WTC11 (cell line): Measurements from ENCODE around the gene STK24.

Experiments
- ATF3 ChIP-seq: sonication (generic); formaldehyde crosslinking; conservative IDR thresholded peaks from 2 replicates; pipeline ENCODE4 v1.8.1; 2022; ENCODE audit warnings: mild to moderate bottlenecking, missing genetic modification reagents
- GRHL2 ChIP-seq: fragments of 250-450 bp; sonication (Bioruptor Pico); IDR thresholded peaks from 2 replicates; pipeline ENCODE4 v1.8.0; 2022; ENCODE audit warnings: mild to moderate bottlenecking, moderate library complexity; ENCODE audit not compliant: insufficient replicate concordance, severe bottlenecking
- SMAD3 ChIP-seq: sonication (generic); formaldehyde crosslinking; IDR thresholded peaks from 2 replicates; pipeline ENCODE4 v1.8.0; 2022; ENCODE audit warnings: missing genetic modification reagents, mild to moderate bottlenecking, borderline replicate concordance
- SMAD4 ChIP-seq: sonication (generic); formaldehyde crosslinking; IDR thresholded peaks from 2 replicates; pipeline ENCODE4 v1.8.0; 2022; ENCODE audit warnings: mild to moderate bottlenecking, missing genetic modification reagents
- SP1 ChIP-seq: sonication (generic); formaldehyde crosslinking; conservative IDR thresholded peaks from 2 replicates; pipeline ENCODE4 v1.8.1; 2022; ENCODE audit warnings: missing genetic modification reagents
- TP53 ChIP-seq: sonication (generic); formaldehyde crosslinking; IDR thresholded peaks from 2 replicates; pipeline ENCODE4 v1.8.1; 2023; ENCODE audit warnings: mild to moderate bottlenecking, missing genetic modification reagents
- USF2 ChIP-seq: sonication (generic); formaldehyde crosslinking; IDR thresholded peaks from 2 replicates; pipeline ENCODE4 v1.8.1; 2023; ENCODE audit warnings: mild to moderate bottlenecking, missing genetic modification reagents, moderate library complexity
- ZNF138 ChIP-seq: sonication (generic); formaldehyde crosslinking; conservative IDR thresholded peaks from 2 replicates; pipeline ENCODE4 v1.8.1; 2022; ENCODE audit warnings: mild to moderate bottlenecking, moderate library complexity, missing genetic modification reagents
- ZNF219 ChIP-seq: sonication (generic); formaldehyde crosslinking; IDR thresholded peaks from 2 replicates; pipeline ENCODE4 v1.8.0; 2023; ENCODE audit warnings: missing genetic modification reagents, mild to moderate bottlenecking, borderline replicate concordance
- TF ChIP-seq, protein P1 (sequence below): fragments of 200-600 bp; IDR thresholded peaks from 2 replicates; pipeline ENCODE4 v1.8.0; 2022; ENCODE audit warnings: antibody characterized with exemption
- TF ChIP-seq, protein P2 (sequence below): sonication (generic); formaldehyde crosslinking; IDR thresholded peaks from 2 replicates; pipeline ENCODE4 v1.8.1; 2022; ENCODE audit warnings: low read depth, missing genetic modification reagents, borderline replicate concordance
- TF ChIP-seq, protein P3 (sequence below): sonication (generic); formaldehyde crosslinking; IDR thresholded peaks from 2 replicates; pipeline ENCODE4 v1.8.1; 2022; ENCODE audit warnings: low read depth, mild to moderate bottlenecking, moderate library complexity, missing genetic modification reagents, borderline replicate concordance

DNA sequence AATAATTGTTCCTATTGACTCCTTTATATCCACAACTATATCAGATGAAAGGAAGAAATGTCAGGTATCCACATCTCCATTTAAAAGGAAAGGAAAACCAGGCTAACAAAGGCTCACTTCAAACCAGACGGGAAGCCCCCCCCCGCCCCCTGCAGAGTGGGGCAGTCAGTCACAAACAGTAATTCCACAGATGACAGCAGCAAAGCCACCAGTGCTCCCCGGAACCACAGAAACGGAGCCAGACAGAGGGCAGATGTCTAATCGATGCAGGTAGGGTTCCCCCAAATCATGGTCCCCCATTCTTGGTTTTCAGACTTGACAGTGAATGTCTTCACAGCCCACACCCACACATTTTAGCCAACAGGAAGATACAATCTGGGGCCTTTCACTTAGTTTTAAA is 100.8 kb downstream of the STK24 start:
- TF ChIP-seq, protein P1, sequence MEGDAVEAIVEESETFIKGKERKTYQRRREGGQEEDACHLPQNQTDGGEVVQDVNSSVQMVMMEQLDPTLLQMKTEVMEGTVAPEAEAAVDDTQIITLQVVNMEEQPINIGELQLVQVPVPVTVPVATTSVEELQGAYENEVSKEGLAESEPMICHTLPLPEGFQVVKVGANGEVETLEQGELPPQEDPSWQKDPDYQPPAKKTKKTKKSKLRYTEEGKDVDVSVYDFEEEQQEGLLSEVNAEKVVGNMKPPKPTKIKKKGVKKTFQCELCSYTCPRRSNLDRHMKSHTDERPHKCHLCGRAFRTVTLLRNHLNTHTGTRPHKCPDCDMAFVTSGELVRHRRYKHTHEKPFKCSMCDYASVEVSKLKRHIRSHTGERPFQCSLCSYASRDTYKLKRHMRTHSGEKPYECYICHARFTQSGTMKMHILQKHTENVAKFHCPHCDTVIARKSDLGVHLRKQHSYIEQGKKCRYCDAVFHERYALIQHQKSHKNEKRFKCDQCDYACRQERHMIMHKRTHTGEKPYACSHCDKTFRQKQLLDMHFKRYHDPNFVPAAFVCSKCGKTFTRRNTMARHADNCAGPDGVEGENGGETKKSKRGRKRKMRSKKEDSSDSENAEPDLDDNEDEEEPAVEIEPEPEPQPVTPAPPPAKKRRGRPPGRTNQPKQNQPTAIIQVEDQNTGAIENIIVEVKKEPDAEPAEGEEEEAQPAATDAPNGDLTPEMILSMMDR = no peak
- no peak for TF ChIP-seq USF2 (CRISPR knock-in tag)
- TF ChIP-seq ZNF219 (CRISPR knock-in tag) = no peak
- TF ChIP-seq, protein P2, sequence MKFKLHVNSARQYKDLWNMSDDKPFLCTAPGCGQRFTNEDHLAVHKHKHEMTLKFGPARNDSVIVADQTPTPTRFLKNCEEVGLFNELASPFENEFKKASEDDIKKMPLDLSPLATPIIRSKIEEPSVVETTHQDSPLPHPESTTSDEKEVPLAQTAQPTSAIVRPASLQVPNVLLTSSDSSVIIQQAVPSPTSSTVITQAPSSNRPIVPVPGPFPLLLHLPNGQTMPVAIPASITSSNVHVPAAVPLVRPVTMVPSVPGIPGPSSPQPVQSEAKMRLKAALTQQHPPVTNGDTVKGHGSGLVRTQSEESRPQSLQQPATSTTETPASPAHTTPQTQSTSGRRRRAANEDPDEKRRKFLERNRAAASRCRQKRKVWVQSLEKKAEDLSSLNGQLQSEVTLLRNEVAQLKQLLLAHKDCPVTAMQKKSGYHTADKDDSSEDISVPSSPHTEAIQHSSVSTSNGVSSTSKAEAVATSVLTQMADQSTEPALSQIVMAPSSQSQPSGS (CRISPR knock-in tag) = no peak
- no peak for TF ChIP-seq ZNF138
- TF ChIP-seq SP1 = no peak
- TF ChIP-seq GRHL2 = no peak
- TF ChIP-seq, protein P3, sequence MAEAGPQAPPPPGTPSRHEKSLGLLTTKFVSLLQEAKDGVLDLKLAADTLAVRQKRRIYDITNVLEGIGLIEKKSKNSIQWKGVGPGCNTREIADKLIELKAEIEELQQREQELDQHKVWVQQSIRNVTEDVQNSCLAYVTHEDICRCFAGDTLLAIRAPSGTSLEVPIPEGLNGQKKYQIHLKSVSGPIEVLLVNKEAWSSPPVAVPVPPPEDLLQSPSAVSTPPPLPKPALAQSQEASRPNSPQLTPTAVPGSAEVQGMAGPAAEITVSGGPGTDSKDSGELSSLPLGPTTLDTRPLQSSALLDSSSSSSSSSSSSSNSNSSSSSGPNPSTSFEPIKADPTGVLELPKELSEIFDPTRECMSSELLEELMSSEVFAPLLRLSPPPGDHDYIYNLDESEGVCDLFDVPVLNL = no peak
- no peak for TF ChIP-seq SMAD4
- no peak for TF ChIP-seq SMAD3 (CRISPR knock-in tag)
- no peak for TF ChIP-seq ATF3
- TF ChIP-seq TP53 (CRISPR knock-in tag) = no peak
